ENCODE results near the gene NPIPB6.

NPIPB6 gene

GRCh38 chr16:28297784-28298510 is 65.4 kb downstream of the NPIPB6 start:
- no peak for DNase-seq (ENCODE audit: low read depth)

- no peak for DNase-seq (ENCODE audit: low read depth)
Measured at GRCh38 chr16:28297308-28297707, 66.0 kb downstream of the NPIPB6 start.

DNA sequence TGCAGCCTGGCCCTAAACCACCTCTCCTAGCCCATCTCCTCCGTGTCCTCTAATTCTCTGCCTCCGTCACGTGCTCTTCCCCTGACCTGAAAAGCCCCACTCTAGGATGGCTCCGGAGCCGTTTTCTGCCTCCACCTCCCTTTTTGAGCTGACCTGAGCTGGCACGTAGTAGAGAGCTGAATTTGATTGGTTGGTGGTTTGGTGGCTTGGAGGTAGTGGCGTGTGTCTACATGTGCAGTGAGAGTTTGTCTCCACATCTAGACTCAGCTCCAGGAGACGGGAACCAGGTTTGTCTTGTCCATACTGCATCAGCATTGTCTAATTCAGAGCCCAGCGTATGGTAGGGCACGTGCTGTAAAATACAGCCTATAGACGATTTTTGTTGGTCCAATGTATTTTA is 68.0 kb downstream of the NPIPB6 start:
- DNase-seq (ENCODE audit: low read depth) = no peak

DNA sequence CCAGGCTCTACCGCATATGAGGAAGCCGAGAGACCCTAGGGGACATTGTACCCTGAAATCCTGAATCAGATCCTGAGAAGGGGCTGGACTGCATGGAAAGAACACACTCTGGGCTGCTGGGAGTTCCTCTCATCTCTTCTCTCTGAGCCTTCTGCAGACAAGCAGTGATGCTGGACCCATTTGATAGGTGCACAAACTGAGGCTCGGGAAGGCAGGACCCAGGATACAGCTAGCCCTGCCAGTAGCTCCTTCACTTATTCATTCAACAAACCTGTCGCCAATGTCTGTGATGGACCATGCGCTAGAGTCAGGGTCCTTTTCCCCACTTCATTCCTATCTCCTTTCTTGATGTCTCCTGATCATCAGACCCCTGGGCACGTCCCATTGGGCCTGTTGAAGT is 69.1 kb downstream of the NPIPB6 start:
- DNase-seq (ENCODE audit: low read depth) = no peak

DNA sequence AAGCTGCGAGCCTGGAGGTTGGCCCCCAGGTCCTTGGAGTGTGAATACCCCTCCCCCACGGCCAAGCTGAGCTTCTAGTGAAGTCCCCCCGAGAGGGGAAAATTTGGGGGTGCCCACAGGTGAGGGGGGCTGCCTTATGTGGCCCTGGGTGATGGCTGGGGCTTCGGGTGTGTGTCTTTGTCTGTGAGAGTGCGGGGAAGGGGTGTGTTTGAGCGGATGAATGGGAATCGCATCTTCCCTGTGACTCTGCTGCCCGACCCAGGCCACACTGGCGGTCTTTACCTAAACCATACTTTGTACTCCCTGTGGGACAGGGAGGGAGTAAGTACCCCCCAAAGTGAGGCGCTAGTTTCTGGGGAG is 69.7 kb downstream of the NPIPB6 start:
- DNase-seq (ENCODE audit: low read depth) = no peak

GRCh38 chr16:28292731-28293600 is 70.3 kb downstream of the NPIPB6 start:
- no peak for DNase-seq (ENCODE audit: low read depth)
